ENCODE measurements around the gene CHRNA1.

Gene CHRNA1

GRCh38 chr2:174738841-174739240 lies 25.4 kb downstream of the CHRNA1 start:
- no peaks in the 10 kb centered on the region for H3K27me3 ChIP-seq (ENCODE audit: control insufficient read depth, insufficient read depth, low read length)
- no peaks in the 10 kb centered on the region for H3K9me3 ChIP-seq (ENCODE audit: control insufficient read depth, insufficient read depth, low read length)
- no peak overlapping the region for H3K4me3 ChIP-seq (ENCODE audit: low read depth, low read length)
- H3K9ac ChIP-seq (ENCODE audit: low read depth, low read length), result no peak overlapping the region
- no peaks in the 10 kb centered on the region for H3K4me1 ChIP-seq (ENCODE audit: control insufficient read depth, insufficient read depth, low read length)
- H3K36me3 ChIP-seq (ENCODE audit: control insufficient read depth, insufficient read depth, low read length), result no peaks in the 10 kb centered on the region
- H3K27ac ChIP-seq (ENCODE audit: low read depth, low read length), result no peak overlapping the region

GRCh38 chr2:174731546-174731945 lies 32.7 kb downstream of the CHRNA1 start:
- H3K27me3 ChIP-seq (ENCODE audit: control insufficient read depth, insufficient read depth, low read length), result peaks cover 25% of the 10 kb centered on the region
- peaks cover 7% of the 10 kb centered on the region; the same call in 1 of the 2 replicates for H3K4me1 ChIP-seq (ENCODE audit: control insufficient read depth, insufficient read depth, low read length)

DNA sequence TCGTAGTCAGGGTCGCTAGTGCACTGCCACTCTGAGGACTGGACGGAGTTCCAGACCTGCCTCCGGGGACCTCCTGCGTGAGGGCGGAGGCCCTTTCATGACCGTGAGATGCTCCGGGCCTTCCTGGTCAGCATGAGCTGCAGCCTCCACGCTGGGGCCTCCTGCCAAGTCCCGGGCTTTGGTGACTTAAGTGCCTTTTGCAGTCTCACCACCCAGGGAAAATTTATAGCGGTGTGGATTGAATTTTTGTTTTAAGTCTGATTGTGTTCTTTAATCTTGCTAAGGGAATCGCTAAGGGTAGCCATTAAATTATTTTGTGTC lies 33.6 kb downstream of the CHRNA1 start:
- peak overlapping the region; percentile 63 for H3K4me3 ChIP-seq (ENCODE audit: low read depth, low read length)
- H3K27ac ChIP-seq (ENCODE audit: low read depth, low read length), result no peak overlapping the region
- H3K27me3 ChIP-seq (ENCODE audit: control insufficient read depth, insufficient read depth, low read length), result peaks cover 25% of the 10 kb centered on the region

More at GRCh38 chr2:174731546-174731945, 32.7 kb downstream of the CHRNA1 start:
- H3K4me3 ChIP-seq (ENCODE audit: low read depth, low read length), result no peak overlapping the region
- H3K9ac ChIP-seq (ENCODE audit: low read depth, low read length), result no peak overlapping the region
- no peaks in the 10 kb centered on the region for H3K36me3 ChIP-seq (ENCODE audit: control insufficient read depth, insufficient read depth, low read length)
- no peak overlapping the region for H3K27ac ChIP-seq (ENCODE audit: low read depth, low read length)
- no peaks in the 10 kb centered on the region for H3K9me3 ChIP-seq (ENCODE audit: control insufficient read depth, insufficient read depth, low read length)

DNA sequence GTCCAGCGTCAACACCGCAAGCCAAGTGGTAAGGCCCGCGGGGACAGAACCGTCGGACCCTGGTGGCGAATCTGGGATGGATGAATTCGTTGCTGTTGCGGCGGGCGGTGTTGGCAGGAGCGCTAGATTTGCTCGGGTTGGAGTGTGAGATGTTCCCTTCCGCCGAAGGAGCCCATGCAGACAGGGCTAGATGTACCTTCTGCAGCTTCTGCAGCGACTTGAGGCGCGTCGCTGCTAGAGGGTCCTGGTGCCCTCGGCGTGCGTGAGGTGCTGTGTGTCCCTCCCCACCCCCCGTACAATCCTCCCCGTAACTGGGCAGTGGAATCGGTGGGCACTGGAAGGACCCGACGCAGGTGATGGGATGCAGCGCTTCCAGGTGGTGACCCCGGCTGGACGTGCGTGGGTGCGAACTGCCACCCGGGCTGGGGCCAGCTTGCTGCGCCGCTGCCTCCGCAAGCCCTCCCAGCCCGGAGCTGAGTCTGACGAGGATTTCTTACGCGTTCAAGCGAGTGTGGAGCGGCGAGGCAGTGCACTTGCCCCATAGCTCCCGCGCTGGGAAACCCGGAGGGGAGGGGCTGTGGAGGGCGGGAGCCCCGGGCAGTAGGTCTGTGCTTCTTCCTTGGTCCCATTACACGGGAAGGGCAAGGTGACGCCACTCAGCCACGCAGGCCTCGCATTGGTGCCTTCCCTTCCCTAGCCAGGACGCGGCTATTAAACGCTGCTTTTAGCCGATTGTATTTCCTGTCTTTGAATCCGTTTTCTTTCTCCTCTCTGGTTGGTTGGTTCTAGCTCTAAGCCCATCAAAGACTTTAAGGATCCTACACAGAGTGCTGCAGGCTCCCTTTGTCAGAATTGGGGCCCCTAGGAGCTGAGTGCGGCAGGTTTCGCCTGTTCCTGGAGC lies 34.2 kb downstream of the CHRNA1 start:
- Histone ChIP-seq H3K36me3 (ENCODE audit: control insufficient read depth, insufficient read depth, low read length) (no peaks in the 10 kb centered on the region), H3K27me3 (ENCODE audit: control insufficient read depth, insufficient read depth, low read length) (peaks cover 25% of the 10 kb centered on the region), H3K9me3 (ENCODE audit: control insufficient read depth, insufficient read depth, low read length) (no peaks in the 10 kb centered on the region), H3K4me1 (ENCODE audit: control insufficient read depth, insufficient read depth, low read length) (peaks cover 10% of the 10 kb centered on the region; the same call in 1 of the 2 replicates), H3K4me3 (ENCODE audit: low read depth, low read length) (peak overlapping the region; percentile 63), H3K27ac (ENCODE audit: low read depth, low read length) (no peak overlapping the region), H3K9ac (ENCODE audit: low read depth, low read length) (no peak overlapping the region)

More for the DNA sequence above, 33.6 kb downstream of the CHRNA1 start:
- Histone ChIP-seq H3K36me3 (ENCODE audit: control insufficient read depth, insufficient read depth, low read length) (no peaks in the 10 kb centered on the region), H3K4me1 (ENCODE audit: control insufficient read depth, insufficient read depth, low read length) (peaks cover 7% of the 10 kb centered on the region; the same call in 1 of the 2 replicates), H3K9ac (ENCODE audit: low read depth, low read length) (no peak overlapping the region), H3K9me3 (ENCODE audit: control insufficient read depth, insufficient read depth, low read length) (no peaks in the 10 kb centered on the region)

DNA sequence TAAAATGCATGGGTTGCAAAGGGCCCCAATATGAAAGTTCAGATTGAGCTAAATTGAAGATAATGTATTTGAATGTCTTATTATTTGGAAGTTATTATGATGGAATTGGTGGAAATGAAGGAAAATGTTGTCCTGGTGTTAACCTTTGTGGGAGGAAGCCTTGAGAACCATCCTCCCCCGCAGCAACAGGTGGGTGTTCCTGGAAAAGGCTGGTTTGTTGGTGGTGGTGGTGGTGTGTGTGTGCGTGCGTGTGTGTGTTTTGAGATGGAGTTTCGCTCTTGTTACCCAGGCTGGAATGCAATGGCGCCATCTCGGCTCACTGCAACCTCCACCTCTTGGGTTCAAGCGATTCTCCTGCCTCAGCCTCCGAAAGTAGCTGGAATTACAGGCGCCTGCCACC lies 36.2 kb downstream of the CHRNA1 start:
- Histone ChIP-seq H3K36me3 (ENCODE audit: control insufficient read depth, insufficient read depth, low read length) (no peaks in the 10 kb centered on the region), H3K9ac (ENCODE audit: low read depth, low read length) (no peak overlapping the region), H3K4me1 (ENCODE audit: control insufficient read depth, insufficient read depth, low read length) (peaks cover 10% of the 10 kb centered on the region; the same call in 1 of the 2 replicates), H3K27ac (ENCODE audit: low read depth, low read length) (no peak overlapping the region), H3K4me3 (ENCODE audit: low read depth, low read length) (no peak overlapping the region), H3K9me3 (ENCODE audit: control insufficient read depth, insufficient read depth, low read length) (no peaks in the 10 kb centered on the region), H3K27me3 (ENCODE audit: control insufficient read depth, insufficient read depth, low read length) (peaks cover 25% of the 10 kb centered on the region)

GRCh38 chr2:174726212-174726611 lies 38.1 kb downstream of the CHRNA1 start:
- Histone ChIP-seq H3K4me3 (ENCODE audit: low read depth, low read length) (no peak overlapping the region), H3K4me1 (ENCODE audit: control insufficient read depth, insufficient read depth, low read length) (peaks cover 10% of the 10 kb centered on the region; the same call in 1 of the 2 replicates), H3K36me3 (ENCODE audit: control insufficient read depth, insufficient read depth, low read length) (no peaks in the 10 kb centered on the region), H3K9me3 (ENCODE audit: control insufficient read depth, insufficient read depth, low read length) (no peaks in the 10 kb centered on the region), H3K27ac (ENCODE audit: low read depth, low read length) (no peak overlapping the region), H3K27me3 (ENCODE audit: control insufficient read depth, insufficient read depth, low read length) (peaks cover 25% of the 10 kb centered on the region), H3K9ac (ENCODE audit: low read depth, low read length) (no peak overlapping the region)

DNA sequence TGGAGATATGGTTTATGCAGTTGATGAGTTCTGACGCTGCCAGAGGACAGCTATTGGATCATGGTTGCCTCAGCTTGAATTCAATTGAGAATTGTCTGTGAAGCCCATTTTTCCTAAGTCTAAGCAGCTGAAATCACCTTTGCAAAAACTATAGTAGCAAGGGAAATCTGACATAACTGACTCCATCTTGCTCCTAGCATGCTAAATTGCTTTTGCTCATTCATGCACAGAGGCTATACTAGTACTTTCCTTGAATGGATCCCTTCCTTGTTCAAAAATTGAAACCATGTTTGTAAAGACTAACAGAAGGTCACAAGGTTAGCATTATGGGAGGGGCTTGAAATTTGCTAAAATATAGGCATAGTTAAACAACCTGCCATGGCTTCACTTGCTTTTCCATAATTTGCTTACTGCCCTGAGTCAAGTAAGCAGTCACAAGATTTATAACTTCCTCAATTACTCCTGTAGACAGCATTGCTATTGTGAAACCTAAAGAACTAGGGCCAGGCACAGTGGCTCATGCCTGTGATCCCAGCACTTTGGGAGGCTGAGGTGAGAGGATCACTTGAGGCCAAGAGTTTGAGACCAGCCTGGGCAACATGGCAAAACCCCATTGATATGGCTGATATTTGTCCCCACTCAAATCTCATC lies 41.2 kb downstream of the CHRNA1 start:
- no peaks in the 10 kb centered on the region for H3K27me3 ChIP-seq (ENCODE audit: control insufficient read depth, insufficient read depth, low read length)
- no peak overlapping the region for H3K4me3 ChIP-seq (ENCODE audit: low read depth, low read length)
- H3K36me3 ChIP-seq (ENCODE audit: control insufficient read depth, insufficient read depth, low read length), result no peaks in the 10 kb centered on the region
- H3K9me3 ChIP-seq (ENCODE audit: control insufficient read depth, insufficient read depth, low read length), result 0 out of 2 replicates have a peak, but pooled peaks cover 3% of the 10 kb centered on the region
- no peak overlapping the region for H3K27ac ChIP-seq (ENCODE audit: low read depth, low read length)
- H3K4me1 ChIP-seq (ENCODE audit: control insufficient read depth, insufficient read depth, low read length), result 0 out of 2 replicates have a peak, but pooled peaks cover 3% of the 10 kb centered on the region
- no peak overlapping the region for H3K9ac ChIP-seq (ENCODE audit: low read depth, low read length)

- H3K4me3 ChIP-seq (ENCODE audit: low read depth, low read length), result no peak overlapping the region
- no peaks in the 10 kb centered on the region for H3K27me3 ChIP-seq (ENCODE audit: control insufficient read depth, insufficient read depth, low read length)
- H3K27ac ChIP-seq (ENCODE audit: low read depth, low read length), result no peak overlapping the region
- H3K4me1 ChIP-seq (ENCODE audit: control insufficient read depth, insufficient read depth, low read length), result no peaks in the 10 kb centered on the region
- H3K9me3 ChIP-seq (ENCODE audit: control insufficient read depth, insufficient read depth, low read length), result 0 out of 2 replicates have a peak, but pooled peaks cover 3% of the 10 kb centered on the region
- no peaks in the 10 kb centered on the region for H3K36me3 ChIP-seq (ENCODE audit: control insufficient read depth, insufficient read depth, low read length)
- H3K9ac ChIP-seq (ENCODE audit: low read depth, low read length), result no peak overlapping the region
These were observed 45.3 kb downstream of the CHRNA1 start for GRCh38 chr2:174719016-174719415.

DNA sequence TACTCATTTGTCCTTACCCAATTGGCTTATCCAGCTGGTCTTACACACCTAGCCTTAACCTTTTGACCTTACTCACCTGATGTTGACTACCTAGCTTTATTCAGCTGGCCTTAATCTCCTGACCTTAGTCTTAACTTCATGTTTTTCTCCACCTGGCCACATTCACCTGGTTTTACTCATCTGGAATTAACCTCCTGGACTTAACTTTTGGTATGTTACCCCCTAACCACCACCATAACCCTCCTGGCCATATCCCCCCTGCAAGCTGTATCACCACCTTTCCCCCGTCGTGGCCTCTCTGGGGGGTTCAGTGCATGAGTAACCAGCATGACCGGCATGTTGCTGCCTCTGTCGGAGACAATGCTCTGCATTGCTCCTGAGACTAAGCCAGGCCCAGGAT lies 45.7 kb downstream of the CHRNA1 start:
- Histone ChIP-seq H3K27ac (ENCODE audit: low read depth, low read length) (no peak overlapping the region), H3K36me3 (ENCODE audit: control insufficient read depth, insufficient read depth, low read length) (no peaks in the 10 kb centered on the region), H3K27me3 (ENCODE audit: control insufficient read depth, insufficient read depth, low read length) (no peaks in the 10 kb centered on the region), H3K9me3 (ENCODE audit: control insufficient read depth, insufficient read depth, low read length) (0 out of 2 replicates have a peak, but pooled peaks cover 3% of the 10 kb centered on the region), H3K4me3 (ENCODE audit: low read depth, low read length) (no peak overlapping the region), H3K4me1 (ENCODE audit: control insufficient read depth, insufficient read depth, low read length) (no peaks in the 10 kb centered on the region), H3K9ac (ENCODE audit: low read depth, low read length) (no peak overlapping the region)

DNA sequence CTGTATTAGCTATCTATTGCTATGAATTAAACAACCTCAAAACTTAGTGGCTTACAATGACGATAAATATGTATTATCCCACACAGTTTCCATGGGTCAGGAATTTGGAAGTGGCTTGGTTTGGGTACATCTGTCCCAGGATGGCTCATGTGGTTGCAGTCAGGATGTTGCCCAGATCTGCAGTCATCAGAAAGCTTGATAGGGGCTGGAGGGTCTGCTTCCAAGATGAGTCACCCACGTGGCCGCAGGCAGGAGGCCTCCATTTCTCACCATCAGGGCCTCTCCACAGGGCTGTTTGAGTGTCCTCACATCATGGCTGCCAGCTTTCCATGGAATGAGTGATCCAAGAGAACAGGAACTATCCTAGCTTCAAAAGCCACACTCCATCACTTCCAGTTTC lies 46.4 kb downstream of the CHRNA1 start:
- H3K4me3 ChIP-seq (ENCODE audit: low read depth, low read length), result no peak overlapping the region
- no peak overlapping the region for H3K9ac ChIP-seq (ENCODE audit: low read depth, low read length)
- no peaks in the 10 kb centered on the region for H3K36me3 ChIP-seq (ENCODE audit: control insufficient read depth, insufficient read depth, low read length)
- no peaks in the 10 kb centered on the region for H3K27me3 ChIP-seq (ENCODE audit: control insufficient read depth, insufficient read depth, low read length)
- H3K27ac ChIP-seq (ENCODE audit: low read depth, low read length), result no peak overlapping the region
- no peaks in the 10 kb centered on the region for H3K4me1 ChIP-seq (ENCODE audit: control insufficient read depth, insufficient read depth, low read length)
- 0 out of 2 replicates have a peak, but pooled peaks cover 3% of the 10 kb centered on the region for H3K9me3 ChIP-seq (ENCODE audit: control insufficient read depth, insufficient read depth, low read length)

- Histone ChIP-seq H3K9ac (ENCODE audit: low read depth, low read length) (no peak overlapping the region), H3K27ac (ENCODE audit: low read depth, low read length) (no peak overlapping the region)
These were observed 47.0 kb downstream of the CHRNA1 start for GRCh38 chr2:174717273-174717672.

More at GRCh38 chr2:174717273-174717672, 47.0 kb downstream of the CHRNA1 start:
- no peaks in the 10 kb centered on the region for H3K27me3 ChIP-seq (ENCODE audit: control insufficient read depth, insufficient read depth, low read length)
- no peaks in the 10 kb centered on the region for H3K36me3 ChIP-seq (ENCODE audit: control insufficient read depth, insufficient read depth, low read length)
- no peaks in the 10 kb centered on the region for H3K4me1 ChIP-seq (ENCODE audit: control insufficient read depth, insufficient read depth, low read length)
- 0 out of 2 replicates have a peak, but pooled peaks cover 3% of the 10 kb centered on the region for H3K9me3 ChIP-seq (ENCODE audit: control insufficient read depth, insufficient read depth, low read length)
- no peak overlapping the region for H3K4me3 ChIP-seq (ENCODE audit: low read depth, low read length)

Data from HUES48 (cell line).